GM12892 (cell line): ENCODE results near the gene MYO7A.

Experiments used
- POLR2A ChIP-seq: IDR thresholded peaks from 2 replicates; pipeline ENCODE4 v1.6.1; 2011; ENCODE audit warnings: low read depth, low read length, control low read depth
- POLR2AphosphoS5 ChIP-seq: IDR thresholded peaks from 2 replicates; pipeline ENCODE4 v1.6.1; 2011; ENCODE audit warnings: low read depth, low read length, control low read depth
- TAF1 ChIP-seq: IDR thresholded peaks from 2 replicates; pipeline ENCODE4 v1.6.1; 2011; ENCODE audit warnings: low read depth, mild to moderate bottlenecking, control low read depth, low read length, borderline replicate concordance

- no peak for TF ChIP-seq POLR2A
- TF ChIP-seq TAF1, result no peak
- TF ChIP-seq POLR2AphosphoS5, result no peak
Measured at GRCh38 chr11:77230878-77231605, 103.0 kb downstream of the MYO7A start.
